ENCODE measurements around the gene SAP25. TPM values are rescaled to one million over a fixed set of nuclear protein-coding genes. Genes with fewer than 3 reads are reported as not detected.
A peak's percentile ranks its signal among the peaks of the same experiment; 100 is the strongest.

Gene SAP25
- total RNA-seq, 1 donor from 2014 or later: 24.1 TPM

- ChIA-PET POLR2A (interaction anchor here (0.5 to 4.8 kb wide), 7 partner anchors 8 to 102 kb away, joined by 4 to 32 read pairs (median 7); partner anchors contain the start of genes FBXO24, LRCH4, MOSPD3 and POP7), CTCF (interaction anchor here (0.7 to 1.4 kb wide), 5 partner anchors 18 to 101 kb away, joined by 3 to 4 read pairs (median 3); partner anchors contain the start of gene FBXO24)
- Mint-ChIP-seq H3K27me3 (no peaks in the 10 kb centered on the region), H3K4me1 (peaks cover 19% of the 10 kb centered on the region), H3K9me3 (no peaks in the 10 kb centered on the region), H3K27ac (peak overlapping the region; percentile 30), H3K36me3 (ENCODE audit: low read depth) (no peaks in the 10 kb centered on the region), H3K4me3 (peak overlapping the region; percentile 85)
- peak; percentile 78 for ATAC-seq (ENCODE audit: low read depth)
- intact Hi-C loops (cut with micrococcal nuclease): loop anchor here (1.0 to 2.0 kb wide), 8 partner anchors 18 to 248 kb away; partner anchors contain the start of genes FBXO24, GNB2, LRCH4 and SLC12A9
- peak; percentile 75 for DNase-seq
- no peak for TF ChIP-seq CTCF (IDR thresholded peaks at IDR 0.05)
Measured at GRCh38 chr7:100604028-100604975, 30.6 kb upstream of the SAP25 start.

GRCh38 chr7:100603726-100604027 is 30.0 kb upstream of the SAP25 start:
- CTCF ChIA-PET: interaction anchor here (1.1 to 1.4 kb wide), 2 partner anchors 17 to 101 kb away, joined by 3 to 4 read pairs; partner anchors contain the start of gene FBXO24
- Mint-ChIP-seq H3K4me3 (peak overlapping the region; percentile 81), H3K27ac (peak overlapping the region; percentile 30), H3K36me3 (ENCODE audit: low read depth) (no peaks in the 10 kb centered on the region), H3K4me1 (peaks cover 19% of the 10 kb centered on the region), H3K27me3 (no peaks in the 10 kb centered on the region), H3K9me3 (no peaks in the 10 kb centered on the region)
- DNase-seq: no peak
- ATAC-seq (ENCODE audit: low read depth): no peak
- POLR2A ChIA-PET: interaction anchor here (0.6 to 1.6 kb wide), 6 partner anchors 9 to 286 kb away, joined by 3 to 13 read pairs (median 7); partner anchors contain the start of genes FBXO24, LRCH4, MOSPD3 and POP7
- intact Hi-C loops (cut with micrococcal nuclease): loop anchor here (1.0 to 2.0 kb wide), 8 partner anchors 17 to 249 kb away; partner anchors contain the start of genes FBXO24, GNB2, LRCH4 and SLC12A9
- TF ChIP-seq CTCF (IDR thresholded peaks at IDR 0.05): no peak

GRCh38 chr7:100602889-100603725 is 29.4 kb upstream of the SAP25 start:
- Mint-ChIP-seq H3K9me3 (no peaks in the 10 kb centered on the region), H3K27me3 (no peaks in the 10 kb centered on the region), H3K36me3 (ENCODE audit: low read depth) (no peaks in the 10 kb centered on the region), H3K27ac (no peak overlapping the region), H3K4me1 (peaks cover 19% of the 10 kb centered on the region), H3K4me3 (peak overlapping the region; percentile 81)
- ATAC-seq (ENCODE audit: low read depth) (no peak), DNase-seq (no peak)
- intact Hi-C loops (cut with micrococcal nuclease): no loop called here
- no peak for TF ChIP-seq CTCF (IDR thresholded peaks at IDR 0.05)
- ChIA-PET CTCF (interaction anchor here (1.1 to 1.4 kb wide), 3 partner anchors 14 to 102 kb away, joined by 3 to 4 read pairs (median 4); partner anchors contain the start of gene FBXO24), POLR2A (interaction anchor here (0.6 to 1.6 kb wide), 8 partner anchors 9 to 287 kb away, joined by 3 to 13 read pairs (median 6); partner anchors contain the start of genes FBXO24, LRCH4, MOSPD3 and POP7)

- Mint-ChIP-seq H3K36me3 (ENCODE audit: low read depth) (no peaks in the 10 kb centered on the region), H3K27ac (no peak overlapping the region), H3K9me3 (no peaks in the 10 kb centered on the region), H3K4me1 (peaks cover 15% of the 10 kb centered on the region), H3K27me3 (no peaks in the 10 kb centered on the region), H3K4me3 (no peak overlapping the region)
- POLR2A ChIA-PET: no interaction called here
- no peak for TF ChIP-seq CTCF (IDR thresholded peaks at IDR 0.05)
- intact Hi-C loops (cut with micrococcal nuclease): no loop called here
- no peak for ATAC-seq (ENCODE audit: low read depth)
- CTCF ChIA-PET: no interaction called here
- no peak for DNase-seq
Measured at GRCh38 chr7:100600730-100601038, 27.0 kb upstream of the SAP25 start.
